Measurements from ENCODE around the gene TMEM208. TPM values are rescaled to one million over a fixed set of nuclear protein-coding genes. Genes with fewer than 3 reads are reported as not detected.

TMEM208 gene
- total and polyA plus RNA-seq, 2 of the 13 experiments (the other 11 are each of a cell fraction or from before 2014, with no cell fraction given): 58.8 to 72.9 TPM

GRCh38 chr16:67202426-67202825, 24.5 kb upstream of the TMEM208 start (continued):
- TF ChIP-seq ZNF343 (CRISPR knock-in tag; IDR thresholded peaks at IDR 0.05): no peak
- TF ChIP-seq PITX1 (CRISPR knock-in tag; IDR thresholded peaks at IDR 0.05): no peak

GRCh38 chr16:67202956-67203493, 23.9 kb upstream of the TMEM208 start:
- no peak for DNase-seq (ENCODE audit: low spot score)
- H3K4me1 ChIP-seq (ENCODE audit: insufficient read depth, low read length): peaks cover 30% of the 10 kb centered on the region
- POLR2A ChIA-PET: interaction anchor here (1.2 kb wide), 1 partner anchor 11 kb away, joined by 3 read pairs; the partner anchor contains the start of gene E2F4
- no peaks in the 10 kb centered on the region for H3K9me3 ChIP-seq (ENCODE audit: low read length)
- no peaks in the 10 kb centered on the region for H3K79me2 ChIP-seq (ENCODE audit: insufficient read depth, low read length)
- TF ChIP-seq ZFP91 (CRISPR knock-in tag; IDR thresholded peaks at IDR 0.05; ENCODE audit: borderline replicate concordance) (0 out of 2 replicates have a peak, but pooled peaks have one; percentile 15), ZNF512B (CRISPR knock-in tag; IDR thresholded peaks at IDR 0.05; ENCODE audit: borderline replicate concordance) (no peak), ZNF207 (IDR thresholded peaks at IDR 0.05; ENCODE audit: borderline replicate concordance) (no peak), SPEN (CRISPR knock-in tag; IDR thresholded peaks at IDR 0.05; ENCODE audit: low read depth) (no peak), AGO2 (optimal IDR thresholded peaks at IDR 0.05; ENCODE audit: low read depth, low read length) (peak; percentile 57), RBFOX2 (IDR thresholded peaks at IDR 0.05; ENCODE audit: low read depth, low read length) (peak; percentile 21; the same call in 1 of the 2 replicates)
- no peak overlapping the region for H3K4me2 ChIP-seq (ENCODE audit: low read depth, low read length)
- no peak overlapping the region for H3K4me3 ChIP-seq (replicated peaks in 1 of 3; ENCODE audit: insufficient read depth in 1 of 3, low read depth in 2 of 3, low read length in 3 of 3)
- H2AFZ ChIP-seq (ENCODE audit: low read length): no peak overlapping the region
- intact Hi-C loops (cut with micrococcal nuclease; ENCODE audit: unreplicated experiment) (no loop called here), in situ Hi-C loops (cut with HindIII; ENCODE audit: extremely low pct_ligation_motif_present, low pct_unique_long_range_greater_than_20kb) (no loop called here)
- BruUV-seq (replicated peaks): no TSS peak
- no peaks in the 10 kb centered on the region for H3K27me3 ChIP-seq (ENCODE audit: control insufficient read depth in 1 of 2, insufficient read depth in 2 of 2, low read length in 2 of 2)
- 96% methylated on average over 12 of the region's 23 CpGs for WGBS (ENCODE audit: low lambda C conversion rate)
- peaks cover 29 to 38% of the 10 kb centered on the region in 2 experiments for H3K36me3 ChIP-seq (replicated peaks in 1 of 2; ENCODE audit: control insufficient read depth in 1 of 2, insufficient read depth in 2 of 2, low read length in 2 of 2)
- H3K27ac ChIP-seq (ENCODE audit: extremely low read length, insufficient read depth, low read length): no peak overlapping the region
- no peak for FAIRE-seq
- ATAC-seq: no peak
- CTCF ChIA-PET (ENCODE audit: low intra/inter-chr PET ratio, low total read pairs): no interaction called here
- no peak overlapping the region for H3K9ac ChIP-seq (ENCODE audit: insufficient read depth, low read depth, low read length)
- H4K20me1 ChIP-seq (ENCODE audit: insufficient read depth, low read length): no peaks in the 10 kb centered on the region

Data from HepG2 (cell line).